Left lung (tissue), 10 donors: Measurements from ENCODE around the gene TMIGD2. TPM values are rescaled to one million over a fixed set of nuclear protein-coding genes. Genes with fewer than 3 reads are reported as not detected.
"Not testable (repeated sequence)": the region's sequence is repeated elsewhere in the genome, so short reads cannot be mapped to it uniquely, and the experiment has no call there.

Source experiments
- ATAC-seq: fragments of 200-7000 bp; cut with Tn5 transposase; one replicate; pipeline ENCODE4 v1.9.1; 2020; ENCODE audit warnings: moderate library complexity
- DNase-seq, 4 donors: peaks; one replicate each; pipeline ENCODE4 v3.0.0-alpha.2; 2013 to 2020
- H3K27ac ChIP-seq, 2 donors: fragments of 200-600 bp; sonication (generic) in 1 of 2; one replicate each; pipeline versions ENCODE4 v1.5.0 to v1.8.0; 2020 to 2021
- H3K27me3 ChIP-seq, 2 donors: fragments of 200-600 bp; sonication (generic) in 1 of 2; one replicate each; pipeline versions ENCODE4 v1.5.0 to v1.8.0; 2020 to 2021
- H3K36me3 ChIP-seq, 2 donors: fragments of 200-600 bp; sonication (generic) in 1 of 2; one replicate each; pipeline versions ENCODE4 v1.5.0 to v1.8.0; 2020 to 2021
- H3K4me1 ChIP-seq, 2 donors: fragments of 200-600 bp; one replicate each; pipeline ENCODE4 v1.8.0; 2021
- H3K4me3 ChIP-seq, 2 donors: fragments of 200-600 bp; sonication (generic) in 1 of 2; one replicate each; pipeline versions ENCODE4 v1.5.0 to v1.8.0; 2020 to 2021; ENCODE audit warnings: mild to moderate bottlenecking in 1 of 2
- H3K9me3 ChIP-seq, 2 donors: fragments of 200-600 bp; sonication (generic) in 1 of 2; one replicate each; pipeline versions ENCODE4 v1.5.0 to v1.8.0; 2020 to 2021
- CTCF ChIP-seq, 2 donors: fragments of 200-600 bp; sonication (generic) in 1 of 2; IDR thresholded peaks; one replicate each; pipeline versions ENCODE4 v1.5.0 to v1.8.0; 2021; ENCODE audit warnings: antibody characterized with exemption in 2 of 2
- intact Hi-C, 2 donors: fragments of 100-400 bp; cut with DNase I; formaldehyde crosslinking; loops; one replicate each; pipeline versions ENCODE4 v1.11.2 to v1.14.2; 2022
- polyA plus RNA-seq, 6 donors: library from polyadenylated mRNA; unstranded; fragments of 120-200 nt; gene quantifications; one replicate each; pipeline ENCODE4 v1.2.1, GENCODE V29; 2013; ENCODE audit not compliant: insufficient read length in 6 of 6
- total RNA-seq, 2 donors: library from RNA; stranded (reverse); fragmentation: NEBNext Ultra II Directional; extraction: Animal tissue kit (Norgen Biotek cat#: 25700); gene quantifications; one replicate each; pipeline ENCODE4 v1.2.1, GENCODE V29; 2021
- donor health status: DM: no; HTN: yes; CAD: no.
- donor health status: DM: no; HTN: no; CAD: no.

Gene TMIGD2
- total and polyA plus RNA-seq, 8 donors, result 0.22 to 0.85 (median 0.35) TPM

DNA sequence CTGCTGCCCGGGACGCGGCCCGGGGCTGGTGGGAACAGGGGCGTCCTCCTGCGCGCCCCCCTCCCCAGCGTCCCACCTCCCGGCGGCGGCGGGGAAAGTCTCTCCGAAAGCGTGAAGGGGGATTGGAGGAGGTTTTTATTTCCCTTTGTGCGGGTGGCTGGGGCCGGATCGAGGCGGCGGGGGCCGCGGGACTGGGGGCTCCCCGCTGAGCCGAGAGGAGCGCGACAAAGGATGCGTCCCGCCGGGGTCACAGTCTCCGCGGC, 23.0 kb downstream of the TMIGD2 start:
- Histone ChIP-seq H3K27me3 (peaks cover 28 to 67% of the 10 kb centered on the region in 2 donors), H3K27ac (no peak overlapping the region), H3K9me3 (no peaks in the 10 kb centered on the region), H3K36me3 (no peaks in the 10 kb centered on the region), H3K4me3 (no peak overlapping the region), H3K4me1 (peaks cover 8 to 13% of the 10 kb centered on the region in 2 donors)
- TF ChIP-seq CTCF (IDR thresholded peaks at IDR 0.05), result no peak
- intact Hi-C loops, result no loop called here
- no peak for DNase-seq
- ATAC-seq, result no peak

- Histone ChIP-seq H3K4me1 (peaks cover 8 to 13% of the 10 kb centered on the region in 2 donors), H3K4me3 (no peak within 1 kb of the TSS), H3K27ac (no peak within 1 kb of the TSS), H3K27me3 (peaks cover 28 to 67% of the 10 kb centered on the region in 2 donors), H3K9me3 (no peaks in the 10 kb centered on the region), H3K36me3 (no peaks in the 10 kb centered on the region)
- no peak for TF ChIP-seq CTCF (IDR thresholded peaks at IDR 0.05)
- intact Hi-C loops, result no loop called here
- DNase-seq (peak in 1 of 4 donors; percentile 28), ATAC-seq (no peak)
Observed at GRCh38 chr19:4278419-4279266, 23.5 kb downstream of the TMIGD2 start, which contains the start of gene SHD. SHD (plus strand) TSS chr19:4279266; CDS start chr19:4280064, 798 bp downstream.

DNA sequence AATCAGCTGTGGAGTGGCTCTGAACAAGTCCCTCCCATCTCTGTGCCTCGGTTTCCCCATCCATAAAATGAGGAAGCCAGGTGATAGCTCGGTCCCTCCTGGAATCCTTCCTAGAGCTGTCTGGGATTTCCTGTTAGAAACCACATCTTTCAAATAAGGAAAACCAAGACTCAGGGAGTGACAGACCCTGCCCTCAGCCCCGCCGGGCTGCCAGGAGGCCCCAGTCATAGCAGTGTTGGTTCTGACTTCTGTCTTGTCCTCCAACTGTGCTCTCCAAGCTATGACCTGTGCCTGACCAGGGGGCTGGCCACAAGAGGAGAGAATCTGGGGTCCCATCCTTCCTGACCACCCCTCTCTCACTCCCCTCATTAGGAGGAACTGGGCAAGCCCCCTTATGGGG, 24.2 kb downstream of the TMIGD2 start:
- intact Hi-C loops, result no loop called here
- H3K4me1 ChIP-seq, result peaks cover 8 to 13% of the 10 kb centered on the region in 2 donors
- peaks cover 24 to 63% of the 10 kb centered on the region in 2 donors for H3K27me3 ChIP-seq
- H3K27ac ChIP-seq, result no peak overlapping the region
- no peaks in the 10 kb centered on the region for H3K9me3 ChIP-seq
- no peak for ATAC-seq
- no peak for TF ChIP-seq CTCF (IDR thresholded peaks at IDR 0.05)
- no peaks in the 10 kb centered on the region for H3K36me3 ChIP-seq
- no peak overlapping the region for H3K4me3 ChIP-seq
- DNase-seq, result no peak

DNA sequence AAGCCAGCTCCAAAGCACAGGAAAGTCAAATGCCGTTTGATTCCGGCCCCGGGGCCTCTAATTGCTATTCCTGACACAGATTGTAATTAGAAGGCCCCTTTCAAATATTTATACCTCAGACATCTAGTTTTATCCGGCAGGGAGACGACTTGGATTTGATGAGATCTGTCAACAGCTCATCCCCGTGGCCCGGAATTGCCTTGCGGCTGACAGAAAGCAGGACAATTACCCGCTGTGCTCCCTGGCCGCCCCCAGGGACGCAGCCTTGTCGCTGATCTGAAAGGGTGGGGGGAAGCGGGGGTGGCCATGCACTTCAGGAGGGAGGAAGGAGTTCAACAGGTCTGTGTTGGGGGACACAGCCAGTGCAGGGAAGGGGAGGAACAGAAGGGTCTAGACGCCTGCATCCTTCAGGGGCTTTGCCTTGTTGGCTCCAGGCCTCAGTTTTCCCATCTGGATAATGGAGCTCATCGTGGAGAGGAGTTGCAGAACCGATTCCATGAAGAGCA, 24.9 kb downstream of the TMIGD2 start:
- intact Hi-C loops, result no loop called here

DNA sequence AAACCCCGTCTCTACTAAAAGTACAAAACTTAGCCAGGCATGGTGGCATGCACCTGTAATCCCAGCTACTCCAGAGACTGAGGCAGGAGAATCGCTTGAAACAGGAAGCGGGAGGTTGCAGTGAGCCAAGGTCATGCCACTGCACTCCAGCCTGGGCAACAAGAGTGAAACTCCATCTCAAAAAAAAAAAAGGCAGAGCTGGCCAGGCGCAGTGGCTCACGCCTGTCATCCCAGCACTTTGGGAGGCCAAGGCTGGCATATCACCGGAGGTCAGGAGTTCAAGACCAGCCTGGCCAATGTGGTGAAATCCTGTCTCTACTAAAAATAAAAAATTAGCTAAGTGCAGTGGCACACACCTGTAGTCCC, 27.9 kb downstream of the TMIGD2 start:
- H3K27ac ChIP-seq, H3K4me3 ChIP-seq, intact Hi-C loops, DNase-seq, H3K4me1 ChIP-seq, ATAC-seq, H3K9me3 ChIP-seq: not testable (repeated sequence)
- H3K27me3 ChIP-seq, result peaks cover 8 to 26% of the 10 kb centered on the region in 2 donors
- peaks cover 0 to 34% of the 10 kb centered on the region in 2 donors for H3K36me3 ChIP-seq

More for the DNA sequence above, 24.9 kb downstream of the TMIGD2 start:
- no peak for TF ChIP-seq CTCF (IDR thresholded peaks at IDR 0.05)
- H3K4me3 ChIP-seq, result no peak overlapping the region
- no peak for ATAC-seq
- DNase-seq, result no peak
- peaks cover 0 to 5% of the 10 kb centered on the region in 2 donors for H3K36me3 ChIP-seq
- H3K27ac ChIP-seq, result no peak overlapping the region
- H3K4me1 ChIP-seq, result peaks cover 8 to 13% of the 10 kb centered on the region in 2 donors
- H3K9me3 ChIP-seq, result no peaks in the 10 kb centered on the region
- peaks cover 23 to 56% of the 10 kb centered on the region in 2 donors for H3K27me3 ChIP-seq
